Heart left ventricle (tissue), 16 donors: Measurements from ENCODE around the gene TREM2. TPM values are rescaled to one million over a fixed set of nuclear protein-coding genes. Genes with fewer than 3 reads are reported as not detected.

Experiments
- ATAC-seq, 4 donors: fragments of 200-7000 bp; cut with Tn5 transposase; one replicate each; pipeline ENCODE4 v1.9.1; 2020 to 2022; ENCODE audit warnings: moderate library complexity in 4 of 4, mild to moderate bottlenecking in 3 of 4, moderate number of reproducible peaks in 1 of 4
- DNase-seq, 5 donors: peaks; one replicate each; pipeline ENCODE4 v3.0.0-alpha.2; 2020
- H3K27ac ChIP-seq, 12 donors: fragments of 200-600 bp; sonication (generic) in 4 of 12; one replicate each; pipeline versions ENCODE4 v1.5.0 to v1.8.0; 2016 to 2022; ENCODE audit warnings: mild to moderate bottlenecking in 2 of 12
- H3K27me3 ChIP-seq, 9 donors: fragments of 200-600 bp; sonication (generic) in 2 of 9; one replicate each; pipeline versions ENCODE4 v1.5.1 to v1.8.0; 2016 to 2022; ENCODE audit warnings: mild to moderate bottlenecking in 3 of 9
- H3K36me3 ChIP-seq, 9 donors: fragments of 200-600 bp; sonication (generic) in 2 of 9; one replicate each; pipeline versions ENCODE4 v1.5.0 to v1.8.0; 2018 to 2022; ENCODE audit warnings: mild to moderate bottlenecking in 2 of 9
- H3K4me1 ChIP-seq, 12 donors: fragments of 200-600 bp; sonication (generic) in 4 of 12; one replicate each; pipeline versions ENCODE4 v1.5.0 to v1.8.0; 2016 to 2022; ENCODE audit warnings: mild to moderate bottlenecking in 3 of 12
- H3K4me3 ChIP-seq, 12 donors: fragments of 200-600 bp; sonication (generic) in 4 of 12; one replicate each; pipeline versions ENCODE4 v1.5.0 to v1.8.0; 2017 to 2022; ENCODE audit warnings: mild to moderate bottlenecking in 9 of 12, moderate library complexity in 4 of 12
- H3K9me3 ChIP-seq, 12 donors: fragments of 200-600 bp; sonication (generic) in 4 of 12; one replicate each; pipeline versions ENCODE4 v1.5.0 to v1.8.0; 2016 to 2022; ENCODE audit warnings: mild to moderate bottlenecking in 1 of 12
- CTCF ChIP-seq, 12 donors: fragments of 200-600 bp; sonication (generic) in 4 of 12; IDR thresholded peaks; one replicate each; pipeline versions ENCODE4 v1.5.0 to v1.8.0; 2018 to 2022; ENCODE audit warnings: antibody characterized with exemption in 12 of 12, mild to moderate bottlenecking in 5 of 12
- POLR2A ChIP-seq, 2 donors: fragments of 450-650 bp; IDR thresholded peaks; one replicate each; pipeline ENCODE4 v1.6.1; 2017; ENCODE audit warnings: antibody characterized with exemption in 2 of 2, mild to moderate bottlenecking in 2 of 2, moderate library complexity in 2 of 2
- WGBS, 4 donors: extraction: QIAGEN DNeasy Blood & Tissue Kit in 2 of 4; methylation state at CpG; one replicate each; pipeline versions ENCODE4 v1.1.5 to v1.1.7; 2013 to 2018; 5-methylcytosine and 5-hydroxymethylcytosine counted together
- intact Hi-C, 10 donors: fragments of 100-400 bp; cut with DNase I; formaldehyde crosslinking; loops; one replicate each; pipeline versions ENCODE4 v1.11.1 to v1.14.2; 2022
- polyA plus RNA-seq, 2 donors: library from polyadenylated mRNA; stranded (reverse); fragments of 200-250 nt; gene quantifications; one replicate each; pipeline ENCODE4 v1.2.3, GENCODE V29; 2013
- total RNA-seq, 9 donors: library from RNA; depleted of rRNA in 2 of 9; stranded (reverse); fragments of >200 nt in 2 of 9; fragmentation: NEBNext Ultra II Directional in 3 of 9; extraction: Animal tissue kit (Norgen Biotek cat#: 25700) in 3 of 9; gene quantifications; one replicate each; pipeline versions ENCODE4 v1.1.0 to v1.2.4, GENCODE V29; 2016 to 2023
- donor health status: ischemic (EF 13 %, LVEDD 7.1; RV severe dilation, severe dysfunction).
- donor health status: healthy with polysubstance abuse.
- donor health status: DM: no; HTN: yes; CAD: no.
- donor health status: DM: no; HTN: no; CAD: no.
- donor health status: ischemic (EF 25% LVEDD 6.9; RV normal size, moderate dysfunction).
- donor health status: ischemic (EF 25% LVEDD 5.7; RV mildly dilated, moderate dysfunction).
- donor health status: healthy.
- donor health status: DM: yes; HTN: yes; CAD: no.
- donor health status: ischemic (EF 35%, LVEDD 5.7; RV mildly dilated, moderate dysfunction).
- donor health status: nonischemic (EF 11% LVEDD 7.7; RV severe dilation, severe dysfunction).
- donor health status: DM: yes; HTN: yes; CAD: no.
- donor health status: PGD.
- donor health status: ischemic (EF 29% LVEDD 5.4; RV normal size, mild dysfunction).
- donor health status: nonischemic (EF 23%, LVEDD 6.1; RV moderate dilation, normal function).

Gene TREM2
- total and polyA plus RNA-seq, 11 donors, result 0.23 to 27.1 (median 1.2) TPM; not detected in 2

DNA sequence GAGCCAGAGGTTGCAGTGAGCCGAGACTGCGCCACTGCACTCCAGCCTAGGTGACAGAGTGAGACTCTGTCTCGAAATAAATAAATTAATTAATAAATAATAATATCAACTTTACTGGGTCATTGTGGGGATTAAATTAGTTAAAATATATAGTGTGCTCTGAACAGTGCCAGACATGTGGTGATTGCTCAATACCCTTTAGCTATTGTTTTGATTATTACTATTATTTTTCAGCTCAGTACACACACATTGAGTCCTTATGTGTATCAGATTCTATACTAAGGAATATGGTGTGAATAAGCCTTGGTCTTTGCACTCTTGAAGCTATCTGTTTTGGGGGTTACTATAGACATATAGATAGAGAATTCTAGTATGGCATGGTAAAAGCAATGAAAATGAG lies 37.6 kb downstream of the TREM2 start:
- Histone ChIP-seq H3K4me1 (no peaks in the 10 kb centered on the region), H3K27ac (no peak overlapping the region), H3K4me3 (no peak overlapping the region), H3K36me3 (peaks cover 0 to 35% (median 8%) of the 10 kb centered on the region in 9 donors), H3K27me3 (no peaks in the 10 kb centered on the region), H3K9me3 (no peaks in the 10 kb centered on the region)
- intact Hi-C loops, result no loop called here
- TF ChIP-seq POLR2A (IDR thresholded peaks at IDR 0.05), result no peak
- no peak for TF ChIP-seq CTCF (IDR thresholded peaks at IDR 0.05)
- ATAC-seq, result no peak
- 94 to 99% (median 96%) methylated on average over 3 of the region's 3 CpGs for WGBS, 4 donors
- DNase-seq, result no peak

DNA sequence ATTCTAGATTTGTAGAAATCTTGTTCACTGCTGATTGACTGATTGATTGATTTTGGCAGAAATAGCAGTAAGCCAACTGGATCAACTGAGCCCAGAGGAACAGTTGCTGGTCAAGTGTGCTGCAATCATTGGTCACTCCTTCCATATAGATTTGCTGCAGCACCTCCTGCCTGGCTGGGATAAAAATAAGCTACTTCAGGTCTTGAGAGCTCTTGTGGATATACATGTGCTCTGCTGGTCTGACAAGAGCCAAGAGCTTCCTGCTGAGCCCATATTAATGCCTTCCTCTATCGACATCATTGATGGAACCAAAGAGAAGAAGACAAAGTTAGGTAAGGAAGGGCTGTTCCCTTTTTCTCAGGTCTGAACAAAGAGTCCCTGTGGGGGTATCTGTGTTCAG lies 40.0 kb downstream of the TREM2 start:
- DNase-seq, result no peak
- H3K36me3 ChIP-seq, result peaks cover 0 to 41% (median 14%) of the 10 kb centered on the region in 9 donors

DNA sequence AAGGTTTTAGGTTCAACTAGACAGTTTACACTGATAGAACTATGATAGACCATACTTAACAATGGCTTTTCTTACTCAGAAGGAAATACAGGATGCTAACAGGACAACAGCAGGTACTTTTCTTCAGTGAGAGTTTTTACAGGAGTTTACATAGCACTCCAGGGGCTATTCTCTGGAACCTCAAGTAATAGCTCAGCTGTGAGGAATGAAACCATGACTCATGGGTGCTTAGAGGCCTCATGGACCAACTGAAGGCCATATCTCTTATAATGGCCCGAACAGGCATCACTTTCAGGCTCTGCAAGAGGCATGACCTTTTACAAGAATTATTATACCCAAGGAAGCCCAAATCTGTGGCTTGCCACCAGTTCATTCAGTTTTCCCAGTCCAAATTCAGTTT lies 40.5 kb downstream of the TREM2 start:
- DNase-seq (no peak), ATAC-seq (no peak)
- H3K9me3 ChIP-seq, result no peaks in the 10 kb centered on the region
- H3K4me3 ChIP-seq, result no peak overlapping the region
- H3K4me1 ChIP-seq, result no peaks in the 10 kb centered on the region
- TF ChIP-seq CTCF (IDR thresholded peaks at IDR 0.05), result no peak
- TF ChIP-seq POLR2A (IDR thresholded peaks at IDR 0.05), result no peak
- H3K27me3 ChIP-seq, result no peaks in the 10 kb centered on the region
- 94 to 95% (median 95%) methylated on average over 1 of the region's 1 CpG for WGBS, 4 donors
- H3K36me3 ChIP-seq, result peaks cover 0 to 41% (median 14%) of the 10 kb centered on the region in 9 donors
- intact Hi-C loops, result no loop called here
- H3K27ac ChIP-seq, result no peak overlapping the region

More for the DNA sequence above, 40.0 kb downstream of the TREM2 start:
- intact Hi-C loops, result no loop called here
- no peak for ATAC-seq
- no peaks in the 10 kb centered on the region for H3K4me1 ChIP-seq
- no peaks in the 10 kb centered on the region for H3K9me3 ChIP-seq
- no peak for TF ChIP-seq CTCF (IDR thresholded peaks at IDR 0.05)
- no peak for TF ChIP-seq POLR2A (IDR thresholded peaks at IDR 0.05)
- H3K27me3 ChIP-seq, result no peaks in the 10 kb centered on the region
- 67 to 88% (median 75%) methylated on average over 1 of the region's 1 CpG for WGBS, 4 donors
- H3K27ac ChIP-seq, result no peak overlapping the region
- no peak overlapping the region for H3K4me3 ChIP-seq

DNA sequence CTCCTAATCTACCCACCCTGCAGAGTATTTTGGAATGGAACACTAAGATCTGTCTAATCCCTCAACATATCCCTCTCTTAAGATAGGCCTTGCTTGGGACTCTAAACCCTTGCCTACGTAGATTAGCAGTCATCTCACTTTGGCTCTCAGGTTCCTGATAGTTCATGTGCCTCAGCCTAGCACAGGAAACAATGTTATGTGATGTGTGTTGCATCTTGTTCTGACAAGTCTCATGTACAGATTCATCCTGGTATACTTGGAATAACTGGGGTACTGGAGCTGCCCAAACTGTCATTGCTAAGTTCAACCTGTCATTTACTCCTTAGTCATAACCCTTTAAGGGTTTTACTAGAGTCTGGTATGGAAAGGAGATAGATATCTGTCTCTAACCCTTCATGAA lies 42.9 kb downstream of the TREM2 start:
- no peaks in the 10 kb centered on the region for H3K9me3 ChIP-seq
- no peak overlapping the region for H3K4me3 ChIP-seq
- H3K27ac ChIP-seq, result no peak overlapping the region
- DNase-seq, result no peak
- no peaks in the 10 kb centered on the region for H3K4me1 ChIP-seq
- no peak for ATAC-seq
- no peaks in the 10 kb centered on the region for H3K27me3 ChIP-seq
- peaks cover 0 to 41% (median 14%) of the 10 kb centered on the region in 9 donors for H3K36me3 ChIP-seq
- no peak for TF ChIP-seq POLR2A (IDR thresholded peaks at IDR 0.05)
- TF ChIP-seq CTCF (IDR thresholded peaks at IDR 0.05), result no peak
- WGBS, 4 donors, result 91 to 98% (median 97%) methylated on average over 1 of the region's 1 CpG
- intact Hi-C loops, result no loop called here
